Motor neuron (in vitro differentiated cells): ENCODE measurements around the gene GFAP. TPM values are rescaled to one million over a fixed set of nuclear protein-coding genes. Genes with fewer than 3 reads are reported as not detected.

Experiments used
- ATAC-seq, 8 experiments: fragments of 200-7000 bp; cut with Tn5 transposase; replicated peaks in 6 of 8; 2 replicates each; pipeline ENCODE4 v1.8.0; 2021; ENCODE audit warnings: mild to moderate bottlenecking in 8 of 8, moderate library complexity in 8 of 8
- H3K27ac ChIP-seq, 2 donors: fragments of 250-450 bp; sonication (Bioruptor Pico); 2 replicates each; pipeline ENCODE4 v1.9.0; 2021; ENCODE audit warnings: antibody characterized with exemption in 2 of 2, mild to moderate bottlenecking in 2 of 2, moderate library complexity in 1 of 2
- H3K4me1 ChIP-seq, 2 donors: fragments of 250-450 bp; sonication (Bioruptor Pico); replicated peaks in 1 of 2; 2 replicates each; pipeline ENCODE4 v1.6.1; 2021; ENCODE audit warnings: antibody characterized with exemption in 2 of 2, mild to moderate bottlenecking in 2 of 2, moderate library complexity in 1 of 2
- H3K4me3 ChIP-seq, 5 donors: fragments of 250-450 bp; sonication (Bioruptor Pico); 2 replicates each; pipeline ENCODE4 v1.9.0; 2021; ENCODE audit warnings: antibody characterized with exemption in 5 of 5, mild to moderate bottlenecking in 5 of 5, moderate library complexity in 4 of 5
- WGBS, 10 experiments: fragments of 450-650 bp; shearing (Covaris generic); methylation state at CpG; one replicate each; pipeline ENCODE4 v1.0.0; 2022; 5-methylcytosine and 5-hydroxymethylcytosine counted together
- in situ Hi-C, 9 experiments: fragments of 400-800 bp; cut with MboI; loops; one replicate each; pipeline ENCODE4 v1.15.0; 2021; ENCODE audit warnings: low sequenced_read_pairs in 9 of 9, low pct_unique_long_range_greater_than_20kb in 2 of 9; ENCODE audit not compliant: unreplicated experiment in 9 of 9
- total RNA-seq, 8 experiments: library from RNA; unstranded; fragments of 300-600 nt; gene quantifications; 2 replicates each; pipeline versions ENCODE4 v1.2.3 to v1.2.4, GENCODE V29; 2022

The GFAP gene
- total RNA-seq, 8 experiments from 2014 or later, result 0.92 to 2,179 (median 1.8) TPM

DNA sequence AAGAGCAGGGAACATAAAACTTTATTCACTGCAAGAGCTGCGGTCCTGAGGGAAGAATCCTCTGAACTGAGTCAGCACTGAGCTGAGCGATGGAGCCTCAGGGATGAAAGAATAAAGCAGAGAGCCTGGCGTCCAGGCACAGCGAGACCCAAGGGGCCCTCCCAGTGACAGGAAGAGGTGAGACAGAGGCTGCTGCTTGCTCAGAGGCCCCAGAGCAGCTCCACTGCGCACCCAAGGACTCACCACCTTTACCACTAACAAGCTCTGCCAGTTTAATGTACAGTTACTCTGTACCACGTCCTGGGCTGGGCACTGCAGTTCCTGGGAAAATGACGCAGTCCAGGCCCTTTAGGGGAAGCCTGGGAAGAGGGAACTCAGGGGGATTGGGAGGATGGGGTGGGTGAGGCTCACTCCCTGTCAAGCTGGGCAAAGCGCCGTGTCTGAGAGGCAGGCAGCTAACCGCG is 5.6 kb downstream of the GFAP start:
- WGBS, 10 experiments, result 20 to 67% (median 61%) methylated on average over 1 to 10 of the region's 11 CpGs; no CpG with 5 or more reads in 4 of the 10 experiments
- ATAC-seq, result peak in 2 of 8 experiments; percentile 10 to 16
- peaks cover 5 to 6% of the 10 kb centered on the region in 2 donors for H3K4me1 ChIP-seq
- H3K4me3 ChIP-seq, result no peak overlapping the region
- H3K27ac ChIP-seq, result no peak overlapping the region
- in situ Hi-C loops, result loop anchor here in 3 of 9 experiments (10.0 to 25.0 kb wide), 3 partner anchors 103 to 128 kb away; no protein-coding TSS in a partner anchor

DNA sequence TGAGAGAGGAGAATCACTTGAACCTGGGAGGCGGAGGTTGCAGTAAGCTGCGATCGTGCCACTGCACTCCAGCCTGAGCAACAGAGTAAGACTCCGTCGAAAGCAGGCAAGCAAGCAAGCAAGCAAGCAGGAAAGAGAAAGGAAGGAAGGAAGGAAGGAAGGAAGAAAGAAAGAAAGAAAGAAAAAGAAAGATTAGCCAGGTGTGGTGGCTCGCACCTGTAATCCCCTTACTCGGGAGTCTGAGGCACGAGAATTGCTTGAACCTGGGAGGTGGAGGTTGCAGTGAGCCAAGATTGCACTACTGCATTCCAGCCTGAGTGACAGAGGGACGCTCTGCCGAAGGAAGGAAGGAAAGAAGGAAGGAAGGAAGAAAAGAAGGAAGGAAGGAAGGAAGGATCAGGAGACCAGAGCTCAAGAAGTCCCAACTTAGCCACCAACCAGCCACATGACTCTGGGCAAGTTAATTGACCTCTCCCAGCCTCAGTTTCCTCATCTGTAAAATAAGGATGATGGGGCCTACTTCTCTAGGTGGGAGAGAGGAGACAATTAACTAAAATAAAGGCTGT is 6.5 kb downstream of the GFAP start:
- in situ Hi-C loops, result loop anchor here in 2 of 9 experiments (25.0 kb wide), 2 partner anchors 103 to 128 kb away; no protein-coding TSS in a partner anchor
- ATAC-seq, result no peak
- no peak overlapping the region for H3K4me3 ChIP-seq
- H3K27ac ChIP-seq, result no peak overlapping the region
- peaks cover 5 to 6% of the 10 kb centered on the region in 2 donors for H3K4me1 ChIP-seq
- 73 to 100% (median 88%) methylated on average over 1 to 10 of the region's 10 CpGs; no CpG with 5 or more reads in 3 of the 10 experiments for WGBS, 10 experiments

DNA sequence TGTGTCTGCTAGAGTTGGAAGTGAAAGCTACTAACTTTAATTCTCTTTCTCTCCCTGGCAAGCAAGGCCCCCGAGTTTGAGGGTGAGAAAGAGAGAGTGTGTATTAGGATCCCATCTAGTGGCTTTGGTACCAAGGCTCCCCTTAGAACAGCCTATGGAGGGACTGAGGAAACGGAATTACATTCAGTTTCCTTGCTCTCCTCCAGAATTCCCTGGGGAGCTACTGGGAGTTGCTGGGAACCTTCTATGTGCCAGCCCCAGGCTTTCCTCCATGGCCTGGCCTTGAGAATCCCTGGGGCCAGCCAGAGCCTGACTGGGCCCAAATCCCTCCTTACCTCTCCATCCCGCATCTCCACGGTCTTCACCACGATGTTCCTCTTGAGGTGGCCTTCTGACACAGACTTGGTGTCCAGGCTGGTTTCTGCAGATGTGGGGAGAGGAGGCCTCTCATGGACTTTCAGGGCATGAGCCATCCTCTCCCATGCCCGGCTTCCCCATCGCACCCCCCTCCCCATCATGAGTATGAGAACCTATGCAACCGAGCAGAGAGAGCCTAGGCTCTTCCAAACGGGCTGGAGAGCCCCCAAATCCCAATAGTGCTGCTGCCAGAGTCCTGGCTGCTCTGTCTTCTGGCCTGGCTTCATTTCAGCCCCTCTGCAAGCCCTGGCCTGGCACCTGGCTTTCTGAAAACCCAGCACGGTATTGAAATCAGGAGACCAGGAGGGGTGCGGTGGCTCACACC is 7.4 kb downstream of the GFAP start:
- in situ Hi-C loops, result loop anchor here in 2 of 9 experiments (25.0 kb wide), 2 partner anchors 104 to 129 kb away; no protein-coding TSS in a partner anchor
- Histone ChIP-seq H3K4me1 (peaks cover 5 to 6% of the 10 kb centered on the region in 2 donors), H3K27ac (no peak overlapping the region), H3K4me3 (no peak overlapping the region)
- WGBS, 10 experiments, result 29 to 100% (median 80%) methylated on average over 1 to 4 of the region's 11 CpGs; no CpG with 5 or more reads in 3 of the 10 experiments
- ATAC-seq, result no peak

DNA sequence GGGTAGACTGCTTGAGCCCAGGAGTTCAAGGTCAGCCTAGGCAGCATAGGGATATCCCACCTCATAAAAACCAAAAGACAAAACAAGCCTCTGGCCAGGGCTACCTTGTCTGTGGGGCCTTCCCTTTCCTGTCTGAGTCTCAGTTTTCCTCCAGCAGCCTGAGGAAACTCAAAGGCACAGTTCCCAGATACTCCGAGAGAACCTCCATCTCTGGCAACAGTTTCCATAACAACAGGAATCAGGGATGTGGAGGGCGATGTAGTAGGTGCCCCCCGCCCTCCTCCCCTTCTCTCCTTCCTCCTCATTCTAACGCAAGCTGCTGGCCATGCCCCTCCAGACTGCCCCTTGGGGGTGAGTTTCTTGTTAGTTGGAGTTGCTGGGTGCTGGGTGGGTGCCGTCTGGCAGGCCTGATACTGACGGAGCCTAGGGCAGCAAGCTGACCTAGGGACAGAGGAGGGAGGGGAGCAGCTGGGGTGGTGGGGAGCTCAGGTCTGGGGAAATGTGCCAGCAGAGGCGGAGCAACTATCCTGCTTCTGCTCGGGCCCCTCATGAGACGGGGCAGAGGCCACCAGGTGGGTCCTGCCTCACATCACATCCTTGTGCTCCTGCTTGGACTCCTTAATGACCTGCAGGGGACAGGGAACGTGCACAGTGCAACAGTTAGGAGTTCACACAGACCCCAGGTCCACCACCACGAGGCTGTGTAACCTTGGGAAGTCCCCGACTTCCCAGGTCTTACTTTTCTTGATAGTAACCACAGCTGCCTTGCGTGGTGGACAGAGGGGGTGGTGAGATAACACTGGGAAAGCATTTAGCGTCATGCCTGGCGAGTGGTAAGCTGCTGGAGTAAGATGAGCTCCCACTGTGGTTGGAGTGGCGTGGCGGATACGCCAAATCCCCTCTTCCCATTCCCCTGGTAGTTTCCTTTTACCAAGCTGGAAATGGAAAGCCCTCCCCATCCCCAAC is 8.3 kb downstream of the GFAP start:
- ATAC-seq, result no peak
- 51 to 89% (median 80%) methylated on average over 3 to 9 of the region's 18 CpGs; no CpG with 5 or more reads in 5 of the 10 experiments for WGBS, 10 experiments
- in situ Hi-C loops, result loop anchor here in 2 of 9 experiments (25.0 kb wide), 2 partner anchors 105 to 130 kb away; no protein-coding TSS in a partner anchor
- Histone ChIP-seq H3K4me3 (no peak overlapping the region), H3K27ac (no peak overlapping the region), H3K4me1 (peaks cover 5 to 6% of the 10 kb centered on the region in 2 donors)

DNA sequence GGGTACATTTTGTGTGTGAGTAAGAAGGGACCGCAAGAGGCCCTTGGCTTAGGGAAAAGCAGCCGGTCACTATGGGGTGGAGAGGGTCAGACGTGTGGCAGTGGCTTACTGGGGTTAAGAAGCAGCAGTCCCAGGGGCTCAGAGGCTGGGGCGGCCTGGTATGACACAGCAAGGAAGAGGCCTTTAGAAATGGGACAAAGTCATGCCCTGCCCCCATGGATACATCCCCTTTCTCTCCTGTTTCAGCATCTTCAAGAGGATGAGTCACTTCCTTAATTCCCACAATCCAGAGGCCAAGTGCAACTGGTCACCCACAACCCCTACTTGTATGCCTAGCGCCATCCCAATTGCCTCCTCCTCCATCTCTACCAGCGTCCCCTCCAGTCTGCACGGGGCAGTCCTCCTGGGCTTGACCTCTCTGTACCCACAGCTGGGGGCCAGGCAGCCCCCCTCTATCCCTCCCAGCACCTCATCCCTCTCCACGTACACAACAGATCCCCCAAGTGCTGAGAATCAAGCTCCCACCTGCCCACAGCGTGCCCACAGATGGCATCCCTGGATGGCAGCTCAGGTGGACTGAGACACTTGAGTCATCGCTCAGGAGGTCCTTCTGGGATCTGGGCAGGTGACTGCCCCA is 9.2 kb downstream of the GFAP start:
- ATAC-seq, result peak in 4 of 8 experiments; percentile 9 to 57 (median 30)
- H3K4me3 ChIP-seq, result no peak overlapping the region
- peaks cover 0 to 4% of the 10 kb centered on the region in 2 donors for H3K4me1 ChIP-seq
- 38 to 80% (median 72%) methylated on average over 1 to 6 of the region's 10 CpGs; no CpG with 5 or more reads in 4 of the 10 experiments for WGBS, 10 experiments
- in situ Hi-C loops, result loop anchor here in 2 of 9 experiments (25.0 kb wide), 2 partner anchors 106 to 131 kb away; no protein-coding TSS in a partner anchor
- no peak overlapping the region for H3K27ac ChIP-seq

DNA sequence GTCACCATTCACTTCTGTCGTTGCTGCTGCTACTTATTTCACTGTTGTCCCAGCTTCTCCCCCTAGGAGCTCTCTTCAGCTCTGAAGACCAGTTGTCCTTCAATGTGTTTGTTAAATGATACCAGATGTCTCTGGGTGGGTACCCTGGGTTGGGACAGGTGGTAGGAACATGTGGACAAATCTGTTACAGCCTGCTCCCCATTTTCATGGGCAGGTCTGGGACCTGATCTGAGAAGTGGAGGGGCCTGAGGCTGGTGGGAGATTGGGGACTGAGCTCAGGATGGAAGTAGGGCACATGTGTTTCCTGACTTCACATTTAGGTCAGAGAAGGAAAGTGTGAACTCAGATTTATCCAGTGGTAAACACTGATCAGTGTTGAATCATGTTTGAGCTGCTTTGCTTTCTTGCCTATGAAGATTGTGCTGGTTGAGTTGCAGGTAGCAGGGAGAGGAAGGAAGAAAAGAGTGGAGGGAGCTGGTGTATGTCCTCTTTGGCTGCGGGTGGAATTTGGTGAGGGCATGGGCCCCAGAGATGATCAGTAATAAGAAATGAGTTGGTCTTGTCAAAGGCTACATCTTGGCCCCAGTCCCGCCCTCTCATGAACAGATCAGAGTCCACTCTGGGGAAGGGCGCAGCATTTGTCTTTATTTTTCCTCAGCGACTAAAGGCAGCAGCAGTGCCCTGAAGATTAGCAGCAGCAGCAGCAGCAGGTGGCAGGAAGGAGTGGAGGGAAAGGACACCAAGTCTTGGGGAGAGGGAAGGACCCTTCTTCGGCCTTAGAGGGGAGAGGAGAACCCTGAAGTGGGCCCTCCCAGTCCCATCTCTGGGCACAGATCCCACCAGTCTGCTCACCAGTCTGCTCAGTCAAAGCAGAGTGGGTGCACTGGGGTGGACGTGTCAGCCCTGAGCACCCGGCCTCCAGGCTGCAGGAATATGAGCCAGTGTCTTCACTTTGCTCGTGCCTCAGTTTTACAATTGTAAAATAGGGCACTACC is 10.0 kb downstream of the GFAP start:
- Histone ChIP-seq H3K4me1 (peaks cover 0 to 5% of the 10 kb centered on the region in 2 donors), H3K27ac (no peak overlapping the region), H3K4me3 (no peak overlapping the region)
- ATAC-seq, result peak in 3 of 8 experiments; percentile 52 to 78 (median 56)
- in situ Hi-C loops, result loop anchor here in 2 of 9 experiments (25.0 kb wide), 2 partner anchors 107 to 132 kb away; no protein-coding TSS in a partner anchor
- 40 to 92% (median 73%) methylated on average over 1 to 5 of the region's 9 CpGs; no CpG with 5 or more reads in 3 of the 10 experiments for WGBS, 10 experiments

DNA sequence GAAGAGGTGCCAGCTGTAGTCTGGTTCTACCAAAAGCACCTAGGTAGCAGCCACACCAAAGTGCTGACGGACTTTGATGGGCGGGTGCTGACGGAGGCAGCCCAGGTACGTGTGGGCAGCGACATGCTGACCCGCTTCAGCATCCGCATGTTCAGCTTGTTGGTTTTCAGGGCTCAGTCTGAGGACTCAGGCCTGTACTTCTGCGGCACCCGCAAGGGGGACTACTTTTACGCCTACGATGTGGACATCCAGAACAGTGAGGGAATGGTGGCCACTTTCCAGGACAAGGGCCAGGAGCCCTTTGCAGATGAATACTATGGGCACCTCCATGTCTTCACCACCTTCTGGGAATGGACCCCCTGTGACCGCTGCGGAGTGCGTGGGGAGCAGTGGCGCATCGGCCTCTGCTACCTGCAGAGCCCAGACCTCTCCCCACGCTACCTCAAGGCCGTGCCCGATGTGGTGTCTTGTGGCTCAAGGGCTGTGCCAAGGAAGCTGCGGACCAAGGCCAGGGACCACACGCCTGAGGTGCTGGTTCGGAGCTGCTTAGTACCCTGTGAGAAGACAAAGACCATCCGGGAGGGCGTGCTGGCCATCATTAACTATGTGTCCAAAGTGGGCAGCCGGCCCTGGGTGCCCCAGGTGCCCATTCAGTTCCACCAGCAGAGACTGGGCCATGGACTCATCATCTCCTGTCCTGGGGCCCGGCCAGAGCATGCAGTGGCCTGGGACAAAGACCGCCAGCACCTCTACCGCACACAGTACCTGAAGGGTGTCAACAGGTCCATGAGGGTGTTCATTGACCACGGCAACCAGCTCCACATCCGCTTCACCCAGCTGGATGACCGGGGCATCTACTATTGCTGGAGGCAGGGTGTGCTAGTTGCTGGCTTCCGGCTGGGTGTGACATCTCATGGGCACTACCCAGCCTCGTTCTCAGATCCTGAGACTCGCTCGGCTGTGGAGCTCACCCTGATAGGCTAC is 11.0 kb downstream of the GFAP start:
- no peak for ATAC-seq
- peaks cover 0 to 8% of the 10 kb centered on the region in 2 donors for H3K4me1 ChIP-seq

DNA sequence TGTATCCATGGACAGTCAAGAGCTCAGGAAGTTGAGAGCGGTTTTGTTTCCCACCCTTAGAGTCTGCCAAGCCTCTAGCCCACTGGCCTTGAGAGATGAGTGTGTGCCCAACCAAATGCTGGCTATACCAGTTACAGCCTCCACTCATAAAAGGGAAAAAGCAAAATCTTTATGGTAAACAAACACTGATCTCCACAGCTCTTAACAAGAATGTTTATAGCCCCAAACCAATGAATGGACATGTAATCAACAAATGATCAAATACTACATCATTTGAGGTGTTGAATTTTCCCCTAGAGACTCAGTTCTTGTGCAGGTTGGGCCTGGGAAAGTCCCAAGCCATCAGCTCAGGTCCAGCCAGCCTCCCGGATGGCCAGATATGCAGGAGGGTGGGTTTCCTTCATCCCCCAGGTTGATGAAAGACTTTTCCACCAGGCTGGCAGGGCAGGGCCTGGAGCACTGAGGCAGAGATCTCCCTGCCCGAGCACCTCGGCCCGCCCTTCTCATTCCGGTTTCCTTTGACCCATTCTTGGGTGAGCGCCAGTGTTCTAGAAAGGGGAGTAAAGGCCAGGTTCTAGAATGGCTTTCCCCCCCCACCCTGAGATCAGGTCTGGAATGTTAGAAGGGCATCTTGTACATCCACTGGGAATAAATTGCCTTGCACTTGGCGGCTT is 12.2 kb downstream of the GFAP start:
- ATAC-seq, result no peak
- H3K4me3 ChIP-seq, result no peak overlapping the region
- H3K4me1 ChIP-seq, result peaks cover 3 to 12% of the 10 kb centered on the region in 2 donors
- H3K27ac ChIP-seq, result no peak overlapping the region
- WGBS, 10 experiments, result 75 to 100% (median 90%) methylated on average over 1 to 8 of the region's 8 CpGs; no CpG with 5 or more reads in 3 of the 10 experiments
- in situ Hi-C loops, result loop anchor here in 2 of 9 experiments (25.0 kb wide), 2 partner anchors 109 to 134 kb away; no protein-coding TSS in a partner anchor

More for the DNA sequence above, 11.0 kb downstream of the GFAP start:
- H3K27ac ChIP-seq, result no peak overlapping the region
- WGBS, 10 experiments, result 80 to 100% (median 98%) methylated on average over 1 to 26 of the region's 35 CpGs; no CpG with 5 or more reads in 1 of the 10 experiments
- no peak overlapping the region for H3K4me3 ChIP-seq
- in situ Hi-C loops, result loop anchor here in 2 of 9 experiments (25.0 kb wide), 2 partner anchors 108 to 133 kb away; no protein-coding TSS in a partner anchor

DNA sequence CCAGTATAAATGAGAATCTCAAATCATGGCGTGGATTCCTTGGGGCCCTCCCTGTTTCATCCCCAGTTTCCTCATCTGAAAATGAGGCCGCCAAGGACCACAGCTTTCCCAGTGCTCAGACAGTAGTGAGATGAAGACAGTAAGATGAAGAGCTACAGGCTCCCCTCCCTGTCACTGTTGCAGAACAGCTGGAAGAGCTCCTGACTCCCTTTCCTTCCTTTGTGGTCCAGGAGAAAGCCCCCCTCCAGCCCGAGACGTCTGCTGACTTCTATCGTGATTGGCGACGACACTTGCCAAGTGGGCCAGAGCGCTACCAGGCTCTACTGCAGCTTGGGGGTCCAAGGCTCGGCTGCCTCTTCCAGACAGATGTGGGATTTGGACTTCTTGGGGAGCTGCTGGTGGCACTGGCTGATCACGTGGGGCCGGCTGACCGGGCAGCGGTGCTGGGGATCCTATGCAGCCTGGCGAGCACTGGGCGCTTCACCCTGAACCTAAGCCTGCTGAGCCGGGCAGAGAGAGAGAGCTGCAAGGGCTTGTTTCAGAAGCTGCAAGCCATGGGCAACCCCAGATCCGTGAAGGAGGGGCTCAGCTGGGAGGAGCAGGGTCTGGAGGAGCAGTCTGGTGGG is 13.1 kb downstream of the GFAP start:
- in situ Hi-C loops, result loop anchor here in 2 of 9 experiments (25.0 kb wide), 2 partner anchors 110 to 135 kb away; no protein-coding TSS in a partner anchor
- peaks cover 7 to 17% of the 10 kb centered on the region in 2 donors for H3K4me1 ChIP-seq
- 17 to 81% (median 53%) methylated on average over 1 to 10 of the region's 17 CpGs; no CpG with 5 or more reads in 3 of the 10 experiments for WGBS, 10 experiments
- no peak overlapping the region for H3K4me3 ChIP-seq
- H3K27ac ChIP-seq, result no peak overlapping the region
- no peak for ATAC-seq
